A549 (cell line): ENCODE data around the gene LIG3.

Experiments
- POLR2A ChIP-seq: IDR thresholded peaks from 2 replicates; pipeline ENCODE4 v1.6.1; 2012; ENCODE audit warnings: mild to moderate bottlenecking, low read length
- ZFP36 ChIP-seq: fragments of 450-650 bp; IDR thresholded peaks from 2 replicates; pipeline ENCODE4 v1.6.1; 2014; ENCODE audit warnings: borderline replicate concordance; ENCODE audit not compliant: partially characterized antibody
- TF ChIP-seq, protein P1 (sequence below): fragments of >200 bp; sonication (Bioruptor Twin); formaldehyde crosslinking; IDR thresholded peaks from 3 replicates; pipeline ENCODE4 v1.5.1; 2016

DNA sequence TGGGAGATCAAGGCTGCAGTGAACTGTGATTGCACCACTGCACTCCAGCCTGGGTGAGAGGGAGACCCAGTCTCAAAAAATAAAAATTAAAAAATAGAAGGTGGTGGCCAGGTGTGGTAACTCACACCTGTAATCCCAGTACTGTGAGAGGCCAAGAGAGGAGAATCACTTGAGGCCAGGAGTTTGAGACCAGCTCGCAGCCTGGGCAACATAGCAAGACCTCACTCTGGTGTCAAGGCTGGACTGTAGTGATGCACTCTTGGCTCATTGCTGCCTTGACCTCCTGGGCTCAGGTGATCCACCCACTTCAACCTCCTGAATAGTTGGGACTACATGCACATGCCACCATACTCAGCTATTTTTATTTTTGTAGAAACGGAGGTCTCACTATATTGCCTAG, 69.9 kb downstream of the LIG3 start:
- TF ChIP-seq, protein P1, sequence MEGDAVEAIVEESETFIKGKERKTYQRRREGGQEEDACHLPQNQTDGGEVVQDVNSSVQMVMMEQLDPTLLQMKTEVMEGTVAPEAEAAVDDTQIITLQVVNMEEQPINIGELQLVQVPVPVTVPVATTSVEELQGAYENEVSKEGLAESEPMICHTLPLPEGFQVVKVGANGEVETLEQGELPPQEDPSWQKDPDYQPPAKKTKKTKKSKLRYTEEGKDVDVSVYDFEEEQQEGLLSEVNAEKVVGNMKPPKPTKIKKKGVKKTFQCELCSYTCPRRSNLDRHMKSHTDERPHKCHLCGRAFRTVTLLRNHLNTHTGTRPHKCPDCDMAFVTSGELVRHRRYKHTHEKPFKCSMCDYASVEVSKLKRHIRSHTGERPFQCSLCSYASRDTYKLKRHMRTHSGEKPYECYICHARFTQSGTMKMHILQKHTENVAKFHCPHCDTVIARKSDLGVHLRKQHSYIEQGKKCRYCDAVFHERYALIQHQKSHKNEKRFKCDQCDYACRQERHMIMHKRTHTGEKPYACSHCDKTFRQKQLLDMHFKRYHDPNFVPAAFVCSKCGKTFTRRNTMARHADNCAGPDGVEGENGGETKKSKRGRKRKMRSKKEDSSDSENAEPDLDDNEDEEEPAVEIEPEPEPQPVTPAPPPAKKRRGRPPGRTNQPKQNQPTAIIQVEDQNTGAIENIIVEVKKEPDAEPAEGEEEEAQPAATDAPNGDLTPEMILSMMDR: no peak
- TF ChIP-seq POLR2A (no peak), ZFP36 (no peak)
